Caco-2 (cell line): Measurements from ENCODE around the gene ZFYVE9. TPM values are rescaled to one million over a fixed set of nuclear protein-coding genes. Genes with fewer than 3 reads are reported as not detected.
"Not testable (repeated sequence)": the region's sequence is repeated elsewhere in the genome, so short reads cannot be mapped to it uniquely, and the experiment has no call there.

Experiments
- BruUV-seq: library from RNA; stranded (reverse); fragments of 400-500 nt; replicated peaks from 2 replicates; lab custom pipeline; 2021; lab: Mats Ljungman, UMichigan
- CTCF ChIA-PET: fragments of 300-600 bp; sonication (Branson Sonifier 250); formaldehyde crosslinking; loops from one replicate; lab custom pipeline; 2022; ENCODE audit warnings: antibody characterized with exemption; lab: Charles Lee
- POLR2A ChIA-PET: fragments of 300-600 bp; sonication (Branson Sonifier 250); formaldehyde crosslinking; loops from one replicate; lab custom pipeline; 2022; ENCODE audit warnings: antibody characterized with exemption; lab: Charles Lee
- DNase-seq, 2 experiments: peaks; one replicate each; pipeline versions ENCODE4 v3.0.0 to v3.0.0-alpha.2; 2020 to 2022
- H3K27me3 ChIP-seq: replicated peaks from 2 replicates; pipeline ENCODE4 v1.6.0; 2011; ENCODE audit warnings: low read length; ENCODE audit not compliant: control insufficient read depth, insufficient read depth
- H3K36me3 ChIP-seq: 2 replicates; pipeline ENCODE4 v1.5.1; 2011; ENCODE audit warnings: low read length; ENCODE audit not compliant: control insufficient read depth, insufficient read depth
- H3K4me1 ChIP-seq: fragments of 250-450 bp; sonication (Bioruptor Pico); 2 replicates; pipeline ENCODE4 v1.5.1; 2020; ENCODE audit warnings: mild to moderate bottlenecking
- H3K4me3 ChIP-seq: 2 replicates; pipeline ENCODE4 v1.5.1; 2011; ENCODE audit warnings: low read depth, mild to moderate bottlenecking, control low read depth, low read length
- H3K9me3 ChIP-seq: fragments of 250-450 bp; sonication (Bioruptor Pico); 2 replicates; pipeline ENCODE4 v1.5.1; 2020; ENCODE audit warnings: mild to moderate bottlenecking, moderate library complexity
- H3K27ac Mint-ChIP-seq: one replicate; pipeline ENCODE4 v1.8.0; 2022; ENCODE audit warnings: mixed read lengths; ENCODE audit not compliant: unreplicated experiment
- H3K27me3 Mint-ChIP-seq: one replicate; pipeline ENCODE4 v1.8.0; 2022; ENCODE audit warnings: mixed read lengths; ENCODE audit not compliant: insufficient read depth, unreplicated experiment
- H3K36me3 Mint-ChIP-seq: one replicate; pipeline ENCODE4 v1.8.0; 2022; ENCODE audit warnings: mild to moderate bottlenecking, mixed read lengths; ENCODE audit not compliant: insufficient read depth, unreplicated experiment
- H3K4me1 Mint-ChIP-seq: one replicate; pipeline ENCODE4 v1.8.0; 2022; ENCODE audit warnings: low read depth, mixed read lengths; ENCODE audit not compliant: unreplicated experiment
- H3K4me3 Mint-ChIP-seq: one replicate; pipeline ENCODE4 v1.8.0; 2022; ENCODE audit warnings: mild to moderate bottlenecking, moderate library complexity, mixed read lengths; ENCODE audit not compliant: unreplicated experiment
- H3K9me3 Mint-ChIP-seq: one replicate; pipeline ENCODE4 v1.8.0; 2022; ENCODE audit warnings: mixed read lengths; ENCODE audit not compliant: unreplicated experiment
- intact Hi-C: fragments of 100-400 bp; cut with micrococcal nuclease; formaldehyde crosslinking; loops from one replicate; pipeline ENCODE4 v1.10.0; 2022; ENCODE audit not compliant: unreplicated experiment
- total RNA-seq: library from RNA; stranded (reverse); gene quantifications from 2 replicates; pipeline ENCODE4 v1.2.3, GENCODE V29; 2022
- TF ChIP-seq, protein P1 (sequence below), 2 experiments: fragments of 200-600 bp in 1 of 2; IDR thresholded peaks; 1 replicate in 1 of 2; 2 replicates in 1 of 2; pipeline versions ENCODE4 v1.5.1 to v1.8.0; 2011 to 2022; ENCODE audit warnings: antibody characterized with exemption in 1 of 2, control low read depth in 1 of 2, inconsistent platforms in 1 of 2, low read depth in 1 of 2, low read length in 1 of 2, mild to moderate bottlenecking in 1 of 2, moderate library complexity in 1 of 2; ENCODE audit not compliant: insufficient read depth in 1 of 2, severe bottlenecking in 1 of 2, unreplicated experiment in 1 of 2

Gene ZFYVE9
- total RNA-seq, 1 experiment from 2014 or later, result 18.4 TPM

DNA sequence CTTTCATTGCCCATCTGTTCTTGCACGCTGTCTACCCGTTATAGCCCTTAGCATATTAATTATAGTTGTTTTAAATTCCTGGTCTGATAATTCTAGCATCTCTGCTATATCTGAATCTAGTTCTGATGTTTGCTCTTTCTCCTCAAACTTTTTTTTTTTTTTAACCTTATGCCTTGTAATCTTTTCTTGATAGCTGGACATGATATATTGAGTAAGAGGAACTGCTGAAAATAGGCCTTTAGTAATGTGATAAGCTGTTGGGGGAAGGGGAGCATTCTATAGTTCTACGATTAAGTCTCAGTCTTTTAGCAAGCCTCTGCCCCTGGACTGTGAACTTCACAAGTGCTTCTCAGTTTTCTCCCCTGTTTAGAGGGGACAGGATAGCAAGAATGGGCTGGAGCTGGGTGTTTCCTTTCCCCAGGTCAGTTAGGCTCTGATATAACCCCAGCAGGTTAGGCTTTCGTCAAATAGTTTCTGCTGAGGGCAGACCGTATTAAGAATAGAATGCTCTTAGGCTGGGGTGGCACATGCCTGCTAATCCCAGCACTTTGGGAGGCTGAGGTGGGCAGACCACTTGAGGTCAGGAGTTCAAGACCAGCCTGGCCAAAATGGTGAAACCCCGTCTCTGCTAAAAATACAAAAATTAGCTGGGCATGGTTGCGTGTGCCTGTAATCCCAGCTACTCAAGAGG, 62.2 kb downstream of the ZFYVE9 start:
- no peaks in the 10 kb centered on the region for H3K9me3 Mint-ChIP-seq
- DNase-seq, result no peak
- TF ChIP-seq, protein P1, sequence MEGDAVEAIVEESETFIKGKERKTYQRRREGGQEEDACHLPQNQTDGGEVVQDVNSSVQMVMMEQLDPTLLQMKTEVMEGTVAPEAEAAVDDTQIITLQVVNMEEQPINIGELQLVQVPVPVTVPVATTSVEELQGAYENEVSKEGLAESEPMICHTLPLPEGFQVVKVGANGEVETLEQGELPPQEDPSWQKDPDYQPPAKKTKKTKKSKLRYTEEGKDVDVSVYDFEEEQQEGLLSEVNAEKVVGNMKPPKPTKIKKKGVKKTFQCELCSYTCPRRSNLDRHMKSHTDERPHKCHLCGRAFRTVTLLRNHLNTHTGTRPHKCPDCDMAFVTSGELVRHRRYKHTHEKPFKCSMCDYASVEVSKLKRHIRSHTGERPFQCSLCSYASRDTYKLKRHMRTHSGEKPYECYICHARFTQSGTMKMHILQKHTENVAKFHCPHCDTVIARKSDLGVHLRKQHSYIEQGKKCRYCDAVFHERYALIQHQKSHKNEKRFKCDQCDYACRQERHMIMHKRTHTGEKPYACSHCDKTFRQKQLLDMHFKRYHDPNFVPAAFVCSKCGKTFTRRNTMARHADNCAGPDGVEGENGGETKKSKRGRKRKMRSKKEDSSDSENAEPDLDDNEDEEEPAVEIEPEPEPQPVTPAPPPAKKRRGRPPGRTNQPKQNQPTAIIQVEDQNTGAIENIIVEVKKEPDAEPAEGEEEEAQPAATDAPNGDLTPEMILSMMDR (IDR thresholded peaks at IDR 0.05; ENCODE audit: insufficient read depth in 1 of 2, low read depth in 1 of 2, low read length in 1 of 2, severe bottlenecking in 1 of 2, unreplicated experiment in 1 of 2), result no peak
- H3K27me3 Mint-ChIP-seq, result no peaks in the 10 kb centered on the region
- H3K4me1 ChIP-seq, result no peaks in the 10 kb centered on the region
- H3K27ac Mint-ChIP-seq, result no peak overlapping the region
- H3K36me3 ChIP-seq, result no peaks in the 10 kb centered on the region
- ChIA-PET POLR2A (no interaction called here), CTCF (no interaction called here)
- no peaks in the 10 kb centered on the region for H3K36me3 Mint-ChIP-seq
- no peaks in the 10 kb centered on the region for H3K9me3 ChIP-seq
- intact Hi-C loops, result no loop called here
- no peak overlapping the region for H3K4me3 ChIP-seq
- no peak overlapping the region for H3K4me3 Mint-ChIP-seq
- no peaks in the 10 kb centered on the region for H3K27me3 ChIP-seq
- H3K4me1 Mint-ChIP-seq, result no peaks in the 10 kb centered on the region
- BruUV-seq, result no TSS peak

DNA sequence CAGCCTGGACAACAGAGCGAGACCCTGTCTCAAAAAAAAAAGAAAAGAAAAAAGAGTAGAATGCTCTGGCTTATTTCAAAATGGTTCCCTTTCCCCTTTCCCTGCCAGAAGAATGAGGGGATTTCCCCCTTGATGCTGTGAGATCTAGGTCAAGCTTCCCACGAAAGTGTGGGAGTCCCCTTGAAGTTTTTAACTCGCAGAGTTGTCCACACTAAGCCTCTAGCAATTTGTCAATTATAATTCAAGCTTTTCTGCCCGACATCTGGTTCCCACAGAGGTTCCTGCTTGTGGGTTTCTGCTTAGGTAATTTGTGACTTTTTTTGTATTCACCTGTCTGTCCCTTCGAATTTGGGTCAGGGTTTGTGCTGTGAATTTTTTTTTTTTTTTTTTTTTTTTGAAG, 62.8 kb downstream of the ZFYVE9 start:
- TF ChIP-seq, protein P1 (IDR thresholded peaks at IDR 0.05; ENCODE audit: insufficient read depth in 1 of 2, low read depth in 1 of 2, low read length in 1 of 2, severe bottlenecking in 1 of 2, unreplicated experiment in 1 of 2), result no peak
- no peaks in the 10 kb centered on the region for H3K4me1 Mint-ChIP-seq
- no TSS peak for BruUV-seq

GRCh38 chr1:52206686-52207085, 64.8 kb downstream of the ZFYVE9 start:
- H3K4me3 Mint-ChIP-seq, POLR2A ChIA-PET, H3K27ac Mint-ChIP-seq, H3K9me3 Mint-ChIP-seq, BruUV-seq, intact Hi-C loops, H3K27me3 Mint-ChIP-seq, DNase-seq, H3K4me3 ChIP-seq, CTCF ChIA-PET, H3K4me1 ChIP-seq, H3K9me3 ChIP-seq, H3K36me3 Mint-ChIP-seq, H3K36me3 ChIP-seq, H3K4me1 Mint-ChIP-seq, H3K27me3 ChIP-seq: not testable (repeated sequence)

More for the DNA sequence above, 62.8 kb downstream of the ZFYVE9 start:
- no peaks in the 10 kb centered on the region for H3K27me3 Mint-ChIP-seq
- no peak overlapping the region for H3K4me3 Mint-ChIP-seq
- H3K9me3 Mint-ChIP-seq, result peaks cover 4% of the 10 kb centered on the region
- H3K4me1 ChIP-seq, result no peaks in the 10 kb centered on the region
- DNase-seq, result no peak
- no peaks in the 10 kb centered on the region for H3K27me3 ChIP-seq
- no peaks in the 10 kb centered on the region for H3K36me3 ChIP-seq
- no peak overlapping the region for H3K4me3 ChIP-seq
- H3K27ac Mint-ChIP-seq, result no peak overlapping the region
- no peaks in the 10 kb centered on the region for H3K36me3 Mint-ChIP-seq
- H3K9me3 ChIP-seq, result no peaks in the 10 kb centered on the region
- ChIA-PET CTCF (no interaction called here), POLR2A (no interaction called here)
- intact Hi-C loops, result no loop called here
